22Rv1 (cell line): ENCODE data around the gene ELF2.
"Not testable (repeated sequence)": the region's sequence is repeated elsewhere in the genome, so short reads cannot be mapped to it uniquely, and the experiment has no call there.

Experiments
- H3K27ac ChIP-seq: fragments of 450-650 bp; 2 replicates; pipeline ENCODE4 v1.5.1; 2017
- ZFX ChIP-seq: fragments of 450-650 bp; IDR thresholded peaks from 2 replicates; pipeline ENCODE4 v1.6.1; 2017; ENCODE audit warnings: antibody characterized with exemption, borderline replicate concordance
- TF ChIP-seq, protein P1 (sequence below): fragments of 450-650 bp; IDR thresholded peaks from 2 replicates; pipeline ENCODE4 v1.5.1; 2017; ENCODE audit warnings: mild to moderate bottlenecking

Gene ELF2

GRCh38 chr4:139022835-139023234 lies 154.2 kb downstream of the ELF2 start:
- TF ChIP-seq ZFX: no peak
- TF ChIP-seq, protein P1, sequence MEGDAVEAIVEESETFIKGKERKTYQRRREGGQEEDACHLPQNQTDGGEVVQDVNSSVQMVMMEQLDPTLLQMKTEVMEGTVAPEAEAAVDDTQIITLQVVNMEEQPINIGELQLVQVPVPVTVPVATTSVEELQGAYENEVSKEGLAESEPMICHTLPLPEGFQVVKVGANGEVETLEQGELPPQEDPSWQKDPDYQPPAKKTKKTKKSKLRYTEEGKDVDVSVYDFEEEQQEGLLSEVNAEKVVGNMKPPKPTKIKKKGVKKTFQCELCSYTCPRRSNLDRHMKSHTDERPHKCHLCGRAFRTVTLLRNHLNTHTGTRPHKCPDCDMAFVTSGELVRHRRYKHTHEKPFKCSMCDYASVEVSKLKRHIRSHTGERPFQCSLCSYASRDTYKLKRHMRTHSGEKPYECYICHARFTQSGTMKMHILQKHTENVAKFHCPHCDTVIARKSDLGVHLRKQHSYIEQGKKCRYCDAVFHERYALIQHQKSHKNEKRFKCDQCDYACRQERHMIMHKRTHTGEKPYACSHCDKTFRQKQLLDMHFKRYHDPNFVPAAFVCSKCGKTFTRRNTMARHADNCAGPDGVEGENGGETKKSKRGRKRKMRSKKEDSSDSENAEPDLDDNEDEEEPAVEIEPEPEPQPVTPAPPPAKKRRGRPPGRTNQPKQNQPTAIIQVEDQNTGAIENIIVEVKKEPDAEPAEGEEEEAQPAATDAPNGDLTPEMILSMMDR: no peak
- H3K27ac ChIP-seq: no peak overlapping the region

- not testable (repeated sequence) for H3K27ac ChIP-seq
Observed at GRCh38 chr4:139021071-139021470, 155.9 kb downstream of the ELF2 start.

- no peak for TF ChIP-seq ZFX
- TF ChIP-seq, protein P1: no peak
- H3K27ac ChIP-seq: no peak overlapping the region
Observed at GRCh38 chr4:139020384-139020783, 156.6 kb downstream of the ELF2 start.

- TF ChIP-seq, protein P1: no peak
- TF ChIP-seq ZFX: no peak
- H3K27ac ChIP-seq: no peak overlapping the region
Observed at GRCh38 chr4:139018971-139019758, 157.9 kb downstream of the ELF2 start.

DNA sequence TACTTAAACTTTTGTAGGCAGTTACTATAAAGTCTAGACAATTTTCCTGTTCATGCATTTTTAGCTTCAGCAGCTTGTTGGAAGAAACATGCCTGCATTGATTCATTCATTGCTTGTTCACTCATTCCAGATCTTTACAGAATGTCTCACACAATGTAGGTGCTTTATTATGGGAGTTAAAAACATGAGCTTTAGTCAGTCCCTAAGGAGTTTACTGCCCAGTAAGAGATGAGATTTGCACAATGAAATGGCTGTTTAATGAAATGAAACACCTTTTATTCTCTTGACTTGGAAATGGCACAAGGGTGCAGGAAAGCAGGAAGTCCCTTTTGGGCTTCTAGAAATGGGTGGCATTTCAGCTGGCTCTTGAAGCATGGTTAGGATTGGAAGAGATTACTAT lies 158.5 kb downstream of the ELF2 start:
- no peak overlapping the region for H3K27ac ChIP-seq
- TF ChIP-seq ZFX: no peak
- TF ChIP-seq, protein P1: no peak

DNA sequence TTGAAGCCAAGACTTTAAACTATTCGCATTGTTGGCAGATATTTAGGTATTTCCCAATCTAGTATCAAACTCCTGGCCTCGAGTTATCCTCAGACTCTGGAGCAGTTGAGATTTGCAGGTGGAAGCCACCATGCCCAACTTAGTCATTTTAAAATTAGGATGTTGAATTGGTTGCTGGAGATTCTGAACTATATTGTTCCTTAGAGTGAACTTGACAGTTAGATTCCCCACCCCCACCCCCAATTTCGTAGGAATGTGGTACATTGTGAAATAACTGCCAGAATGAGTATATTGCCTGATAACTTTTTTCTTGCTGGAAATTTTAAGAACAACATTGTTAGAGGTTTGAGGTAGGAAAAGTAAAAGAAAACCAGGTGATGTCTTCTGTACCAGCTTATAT lies 159.2 kb downstream of the ELF2 start:
- no peak overlapping the region for H3K27ac ChIP-seq
- no peak for TF ChIP-seq ZFX
- TF ChIP-seq, protein P1: no peak

- peak overlapping the region; percentile 79 for H3K27ac ChIP-seq
- TF ChIP-seq ZFX: no peak
- TF ChIP-seq, protein P1: peak; percentile 18
Observed at GRCh38 chr4:139015948-139016471, 161.0 kb downstream of the ELF2 start.
